ENCODE results near the gene SNTA1.
"Not testable (repeated sequence)": the region's sequence is repeated elsewhere in the genome, so short reads cannot be mapped to it uniquely, and the experiment has no call there.

SNTA1 gene

DNA sequence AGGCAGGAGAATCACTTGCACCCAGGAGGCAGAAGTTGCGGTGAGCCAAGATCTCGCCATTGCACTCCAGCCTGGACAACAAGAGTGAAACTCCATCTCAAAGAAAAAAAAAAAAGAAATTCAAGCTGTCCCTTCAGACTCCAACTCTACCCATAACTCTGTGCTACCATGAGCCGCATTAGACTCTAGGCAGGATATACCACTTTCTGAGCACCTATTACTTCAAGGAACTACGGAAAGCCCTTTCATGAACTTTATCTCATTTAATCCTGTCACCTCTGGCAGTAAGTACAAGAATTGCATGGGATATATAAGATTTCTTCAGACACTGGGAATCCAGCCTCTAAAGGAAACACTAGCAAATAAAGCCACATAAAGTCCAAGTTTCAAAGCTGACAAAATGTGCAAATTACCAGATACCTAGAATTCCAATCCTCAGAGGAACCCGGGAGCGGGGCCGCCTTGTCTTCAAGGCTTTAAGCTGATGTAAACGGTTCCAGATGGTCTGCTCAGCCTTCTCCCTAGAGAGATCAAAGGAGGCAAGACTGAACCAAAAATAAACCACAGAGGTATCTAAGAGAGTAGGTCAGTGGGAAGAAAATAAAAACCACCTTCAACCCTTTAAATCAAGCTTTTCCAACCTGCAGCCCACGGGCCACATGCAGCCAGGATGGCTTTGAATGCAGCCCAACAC is 51.7 kb downstream of the SNTA1 start:
- DNase-seq: no peak

DNA sequence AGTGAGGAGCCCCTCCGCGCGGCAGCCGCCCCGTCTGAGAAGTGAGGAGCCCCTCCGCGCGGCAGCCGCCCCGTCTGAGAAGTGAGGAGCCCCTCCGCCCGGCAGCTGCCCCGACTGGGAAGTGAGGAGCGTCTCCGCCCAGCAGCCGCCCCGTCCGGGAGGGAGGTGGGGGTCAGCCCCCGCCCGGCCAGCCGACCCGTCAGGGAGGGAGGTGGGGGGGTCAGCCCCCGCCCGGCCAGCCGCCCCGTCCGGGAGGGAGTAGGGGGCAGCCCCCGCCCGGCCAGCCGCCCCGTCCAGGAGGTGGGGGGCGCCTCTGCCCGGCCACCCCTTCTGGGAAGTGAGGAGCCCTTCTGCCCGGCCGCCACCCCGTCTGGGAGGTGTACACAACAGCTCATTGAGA is 54.2 kb downstream of the SNTA1 start:
- DNase-seq: not testable (repeated sequence)

DNA sequence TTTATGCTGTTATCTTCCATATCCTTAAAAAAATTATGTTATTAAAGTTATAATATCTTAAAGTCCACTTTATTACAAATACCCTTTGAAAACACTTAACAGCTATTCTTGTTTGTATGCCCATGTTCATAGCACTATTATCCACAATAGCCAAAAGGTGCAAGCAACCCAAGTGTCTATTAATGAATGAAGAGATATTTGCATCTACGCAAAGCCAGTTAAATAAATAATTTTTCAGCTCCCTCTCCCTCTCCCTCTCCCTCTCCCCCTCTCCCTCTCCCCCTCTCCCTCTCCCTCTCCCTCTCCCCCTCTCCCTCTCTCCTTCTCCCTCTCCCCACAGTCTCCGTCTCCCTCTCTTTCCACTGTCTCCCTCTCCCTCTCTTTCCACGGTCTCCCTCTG is 55.3 kb downstream of the SNTA1 start:
- DNase-seq: no peak

DNA sequence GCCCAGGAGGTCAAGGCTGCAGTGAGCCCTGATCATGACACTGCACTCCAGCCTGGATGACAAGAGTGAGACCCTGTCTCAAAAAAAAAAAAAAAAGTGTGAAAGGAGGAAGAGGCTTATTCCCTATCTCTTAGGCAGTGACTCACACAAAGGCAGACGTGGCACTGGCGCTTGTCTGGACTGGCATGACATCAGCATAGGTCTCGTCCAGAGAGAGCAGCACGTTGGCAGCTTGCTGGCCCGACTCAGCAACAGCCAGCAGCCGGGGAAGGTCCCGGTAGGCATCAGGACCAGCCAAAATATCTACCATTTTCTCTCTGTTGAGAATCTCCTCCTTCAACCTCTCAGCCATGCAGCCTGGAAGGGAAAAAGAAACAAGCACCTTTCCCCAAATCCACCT is 56.4 kb downstream of the SNTA1 start:
- DNase-seq: peak; percentile 56 to 77 (median 70)

DNA sequence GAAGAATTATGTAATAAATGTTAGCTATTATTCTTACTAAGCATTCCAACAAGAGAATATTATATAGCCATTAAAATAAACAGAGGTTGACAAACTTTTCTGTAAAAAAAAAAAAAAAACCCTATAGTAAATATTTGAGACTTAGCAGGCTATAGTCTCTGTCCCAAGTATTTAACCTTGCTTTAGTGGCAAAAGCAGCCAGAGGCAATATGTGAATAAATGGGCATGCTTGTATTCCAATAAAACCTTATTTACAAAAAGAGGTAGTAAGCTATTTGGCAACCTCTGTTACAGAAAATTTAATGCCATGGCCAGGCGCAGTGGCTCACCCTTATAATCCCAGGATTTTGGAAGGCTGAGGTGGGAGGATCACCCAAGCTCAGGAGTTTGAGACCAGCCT is 56.9 kb downstream of the SNTA1 start:
- DNase-seq: no peak

DNA sequence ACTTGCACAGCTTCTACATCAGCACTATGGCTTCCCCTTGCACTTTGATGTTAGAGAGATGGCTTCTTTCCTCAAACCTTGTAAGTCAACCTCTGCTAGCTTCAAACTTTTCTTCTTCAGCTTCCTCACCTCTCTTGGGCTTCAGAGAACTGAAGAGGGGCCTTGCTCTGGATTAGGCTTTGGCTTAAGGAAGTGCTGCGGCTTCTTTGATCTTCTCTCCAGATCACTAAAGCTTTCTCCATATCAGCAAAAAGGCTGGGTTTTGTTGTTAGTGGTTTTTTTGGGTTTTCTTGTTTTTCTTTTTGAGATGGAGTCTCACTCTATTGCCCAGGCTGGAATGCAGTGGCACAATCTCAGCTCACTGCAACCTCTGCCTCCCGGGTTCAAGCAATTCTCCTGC is 66.2 kb downstream of the SNTA1 start:
- no peak for DNase-seq

DNA sequence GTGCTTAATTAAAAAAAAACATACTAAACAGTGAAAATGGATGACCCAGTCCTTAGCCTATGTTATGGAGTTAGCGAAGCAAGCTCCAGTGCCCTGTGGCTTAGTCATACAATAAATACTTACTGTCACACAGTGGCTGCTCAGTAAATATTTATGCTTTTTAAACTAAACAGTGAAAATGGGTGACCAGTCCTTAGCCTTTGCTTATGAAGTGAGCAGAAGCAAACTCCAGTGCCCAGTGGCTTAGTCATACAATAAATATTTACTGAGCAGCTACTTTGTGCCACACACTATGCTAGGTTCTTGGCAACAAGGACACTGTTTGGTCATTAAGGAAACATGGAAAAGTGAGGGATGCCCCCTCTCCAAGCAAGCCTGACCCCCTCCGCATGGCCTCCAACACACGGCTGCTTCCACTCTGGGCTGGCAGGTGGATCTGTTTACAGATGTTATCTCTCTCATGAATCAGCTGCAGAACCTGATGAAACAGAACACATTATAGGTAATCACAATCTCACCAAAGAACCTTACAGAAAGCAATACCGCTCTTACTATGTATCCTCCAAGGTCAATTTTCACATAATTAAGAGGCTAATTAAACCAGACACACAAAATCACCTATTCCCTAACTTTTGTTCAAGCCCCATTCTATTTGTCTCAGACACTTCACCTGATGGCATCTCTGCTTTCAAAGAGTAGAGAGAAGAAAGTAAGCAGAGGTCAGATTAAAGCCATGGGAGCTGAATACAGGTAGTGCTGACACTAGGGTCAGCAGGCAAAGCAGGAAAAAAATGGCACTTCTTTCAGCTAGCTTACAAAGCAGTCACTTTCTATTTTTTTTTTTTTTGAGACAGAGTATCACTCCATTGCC is 69.6 kb downstream of the SNTA1 start:
- DNase-seq: no peak

DNA sequence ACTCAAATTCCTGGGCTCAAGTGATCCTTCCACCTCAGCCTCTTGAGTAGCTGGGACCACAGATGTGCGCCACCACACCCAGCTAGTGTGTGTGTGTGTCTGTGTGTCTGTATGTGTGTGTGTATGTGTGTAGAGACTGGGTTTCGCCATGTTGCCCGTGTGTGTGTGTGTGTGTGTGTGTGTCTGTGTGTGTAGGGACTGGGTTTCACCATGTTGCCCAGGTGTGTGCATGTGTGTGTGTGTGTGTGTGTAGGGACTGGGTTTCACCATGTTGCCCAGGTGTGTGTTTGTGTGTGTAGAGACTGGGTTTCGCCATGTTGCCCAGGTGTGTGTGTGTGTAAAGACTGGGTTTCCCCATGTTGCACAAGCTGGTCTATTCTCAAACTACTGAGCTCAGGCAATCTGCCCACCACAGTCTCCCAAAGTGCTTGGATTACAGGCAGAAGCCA is 70.5 kb downstream of the SNTA1 start:
- DNase-seq: no peak

DNA sequence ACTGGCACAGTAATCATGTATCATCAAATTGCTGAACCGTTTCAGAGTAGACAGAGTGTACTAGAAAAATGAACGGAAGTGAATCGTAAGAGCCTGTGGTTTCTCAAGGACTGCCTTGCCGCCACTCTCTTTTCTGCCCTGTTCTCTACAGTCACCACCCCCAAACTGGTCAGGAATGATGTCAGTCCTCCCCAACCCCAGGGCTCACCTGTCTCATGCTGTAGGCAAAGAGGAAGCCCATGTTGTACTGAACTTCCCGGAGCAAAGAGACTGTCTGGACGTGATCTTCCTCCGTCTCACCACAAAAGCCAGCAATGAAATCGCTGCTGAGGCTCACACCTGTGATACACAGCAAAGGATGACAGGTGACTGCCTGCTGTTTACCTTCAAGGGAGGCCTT is 73.3 kb downstream of the SNTA1 start:
- DNase-seq: no peak

DNA sequence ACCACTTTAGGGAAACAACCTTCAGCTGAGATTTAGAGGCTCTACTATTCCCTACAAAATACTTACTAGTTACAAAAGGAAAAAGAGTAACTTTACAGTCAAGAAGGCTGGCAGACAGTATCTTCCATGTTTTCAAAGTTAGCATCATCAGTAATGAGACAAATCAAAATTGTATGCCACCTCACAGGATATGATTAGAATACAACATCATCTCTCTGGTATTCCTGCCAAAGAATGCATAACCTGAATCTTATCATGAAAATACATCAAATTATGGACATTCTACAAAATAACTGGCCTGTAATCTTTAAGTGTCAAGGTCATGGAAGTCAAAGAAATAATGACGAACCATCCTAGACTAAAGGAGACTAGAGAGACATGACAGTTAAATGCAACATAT is 80.7 kb downstream of the SNTA1 start:
- no peak for DNase-seq

DNA sequence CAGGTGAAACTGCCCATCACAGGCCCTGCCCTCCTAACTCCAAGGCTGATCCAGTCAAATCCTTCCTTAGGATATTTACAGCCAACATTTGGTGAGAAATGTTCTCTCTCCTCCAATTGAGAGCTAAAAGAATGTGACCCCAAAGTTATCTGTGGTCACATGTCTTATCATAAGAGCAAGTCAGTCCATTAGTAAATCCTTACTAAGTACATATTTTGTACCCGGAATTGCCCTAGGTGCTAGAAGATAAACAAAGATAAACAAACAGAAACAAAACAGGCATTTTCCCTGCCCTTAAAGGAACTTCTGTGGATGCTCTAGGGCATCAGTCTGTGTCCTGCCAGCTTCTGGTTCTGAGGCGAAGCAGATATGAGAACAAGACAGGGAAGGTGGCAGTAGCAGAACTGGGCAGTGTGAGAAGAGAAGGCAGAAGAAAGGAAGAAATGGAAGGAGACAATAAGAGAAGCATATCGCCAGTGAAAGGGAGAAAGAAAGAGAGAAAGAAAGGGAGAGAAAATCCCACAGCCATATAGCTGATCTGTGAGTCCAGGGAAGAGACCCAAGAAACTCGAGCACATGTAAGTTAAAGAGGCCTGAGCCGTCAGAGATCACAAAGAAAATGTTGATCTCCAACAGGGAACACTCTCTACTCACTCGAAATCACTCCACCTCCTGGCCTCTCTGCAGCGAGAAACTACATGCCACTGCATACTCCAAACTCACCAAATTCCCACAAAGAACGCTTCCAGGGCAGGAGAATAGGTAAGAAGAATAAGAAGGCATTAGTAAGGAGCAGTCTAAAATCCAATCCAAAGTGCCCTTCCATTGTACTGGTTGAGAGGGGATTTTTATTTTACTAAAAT is 83.9 kb downstream of the SNTA1 start:
- DNase-seq: no peak

Measured in suppressor macrophage treated with lipopolysaccharide for 1 hour (primary cell).